H1 (cell line): ENCODE data around the gene ELF4. TPM values are rescaled to one million over a fixed set of nuclear protein-coding genes. Genes with fewer than 3 reads are reported as not detected.

Source experiments
- CTCF ChIA-PET: fragments of 300-600 bp; sonication (Branson Sonifier 250); formaldehyde crosslinking; loops from one replicate; lab custom pipeline; 2021; ENCODE audit not compliant: partially characterized antibody; lab: Charles Lee
- POLR2A ChIA-PET: fragments of 300-600 bp; sonication (Branson Sonifier 250); formaldehyde crosslinking; loops from one replicate; lab custom pipeline; 2021; ENCODE audit warnings: inconsistent platforms; ENCODE audit not compliant: partially characterized antibody; lab: Charles Lee
- DNase-seq, 2 experiments: peaks; one replicate each; pipeline versions ENCODE4 v3.0.0 to v3.0.0-alpha.2; 2010 to 2022; ENCODE audit warnings: low spot score in 2 of 2, low read depth in 1 of 2, mixed read lengths in 1 of 2
- FAIRE-seq: peaks from 2 replicates; lab custom pipeline; 2011; peaks lifted over from hg19 to GRCh38; lab: Jason Lieb, UNC
- H2AFZ ChIP-seq: 2 replicates; pipeline ENCODE4 v1.8.1; 2012; ENCODE audit warnings: low read length, inconsistent platforms
- H2AK5ac ChIP-seq: 2 replicates; pipeline ENCODE4 v1.6.1; 2013; ENCODE audit warnings: low read depth, low read length
- H2BK120ac ChIP-seq: replicated peaks from 2 replicates; pipeline ENCODE3; 2013; ENCODE audit warnings: low read depth, low read length, inconsistent platforms
- H2BK12ac ChIP-seq: 2 replicates; pipeline ENCODE4 v1.6.1; 2013; ENCODE audit warnings: low read depth, low read length
- H2BK15ac ChIP-seq: 2 replicates; pipeline ENCODE4 v1.6.1; 2013; ENCODE audit warnings: low read length
- H2BK20ac ChIP-seq: 2 replicates; pipeline ENCODE4 v1.6.1; 2013; ENCODE audit warnings: low read length
- H2BK5ac ChIP-seq: 2 replicates; pipeline ENCODE4 v1.6.1; 2013; ENCODE audit warnings: low read depth, low read length
- H3K14ac ChIP-seq: 2 replicates; pipeline ENCODE4 v1.6.1; 2013; ENCODE audit warnings: inconsistent platforms; ENCODE audit not compliant: insufficient read length
- H3K18ac ChIP-seq: 2 replicates; pipeline ENCODE4 v1.6.1; 2013; ENCODE audit warnings: low read length; ENCODE audit errors: extremely low read depth
- H3K23ac ChIP-seq: 2 replicates; pipeline ENCODE4 v1.6.1; 2013; ENCODE audit warnings: inconsistent platforms; ENCODE audit not compliant: insufficient read length
- H3K23me2 ChIP-seq: 2 replicates; pipeline ENCODE4 v1.6.1; 2013; ENCODE audit warnings: low read depth, low read length
- H3K27ac ChIP-seq: 2 replicates; pipeline ENCODE4 v1.6.1; 2011; ENCODE audit warnings: low read depth, low read length, inconsistent platforms
- H3K27me3 ChIP-seq, 4 experiments: replicated peaks in 1 of 4; 1 replicate in 1 of 4; 2 replicates in 3 of 4; pipeline versions ENCODE4 v1.6.1 to v1.8.1; 2011 to 2013; ENCODE audit warnings: low read length in 3 of 4, mild to moderate bottlenecking in 3 of 4, inconsistent platforms in 2 of 4, mixed read lengths in 2 of 4, moderate library complexity in 1 of 4; ENCODE audit not compliant: control insufficient read depth in 3 of 4, insufficient read depth in 3 of 4; ENCODE audit errors: extremely low read depth in 1 of 4
- H3K36me3 ChIP-seq, 4 experiments: 2 replicates each; pipeline versions ENCODE4 v1.6.1 to v1.8.1; 2011 to 2013; ENCODE audit warnings: mild to moderate bottlenecking in 4 of 4, low read length in 3 of 4, moderate library complexity in 2 of 4, control low read depth in 1 of 4, inconsistent platforms in 1 of 4; ENCODE audit not compliant: insufficient read depth in 4 of 4, control insufficient read depth in 2 of 4
- H3K4ac ChIP-seq: replicated peaks from 2 replicates; pipeline ENCODE3; 2013; ENCODE audit warnings: low read length, low read depth, mixed read lengths, inconsistent platforms; ENCODE audit not compliant: insufficient read length
- H3K4me1 ChIP-seq, 4 experiments: replicated peaks in 1 of 4; 1 replicate in 1 of 4; 2 replicates in 3 of 4; pipeline versions ENCODE4 v1.6.1 to v1.8.1; 2011 to 2013; ENCODE audit warnings: low read length in 3 of 4, inconsistent platforms in 2 of 4, mixed read lengths in 1 of 4; ENCODE audit not compliant: insufficient read depth in 4 of 4, control insufficient read depth in 3 of 4
- H3K4me2 ChIP-seq, 2 experiments: 2 replicates each; pipeline versions ENCODE4 v1.6.1 to v1.8.1; 2011 to 2013; ENCODE audit warnings: low read depth in 2 of 2, low read length in 2 of 2, control low read depth in 1 of 2, inconsistent platforms in 1 of 2, mild to moderate bottlenecking in 1 of 2; ENCODE audit not compliant: insufficient read depth in 1 of 2
- H3K4me3 ChIP-seq, 4 experiments: fragments of 200-600, 300-600 bp in 1 of 4; sonication (generic), shearing (Covaris generic), sonication (Bioruptor Twin) in 1 of 4; 2 replicates each; pipeline versions ENCODE4 v1.5.1 to v1.8.1; 2011 to 2016; ENCODE audit warnings: low read length in 4 of 4, low read depth in 3 of 4, control low read depth in 2 of 4, inconsistent platforms in 2 of 4, mild to moderate bottlenecking in 2 of 4, mixed read lengths in 1 of 4, moderate library complexity in 1 of 4; ENCODE audit not compliant: insufficient read depth in 2 of 4; ENCODE audit errors: extremely low read depth in 1 of 4
- H3K56ac ChIP-seq: replicated peaks from 2 replicates; pipeline ENCODE3; 2013; ENCODE audit warnings: low read depth, mild to moderate bottlenecking, mixed read lengths, low read length, inconsistent platforms; ENCODE audit not compliant: insufficient read length
- H3K79me1 ChIP-seq: 2 replicates; pipeline ENCODE4 v1.6.1; 2013; ENCODE audit warnings: low read depth, low read length, control low read depth
- H3K79me2 ChIP-seq, 2 experiments: 2 replicates each; pipeline versions ENCODE4 v1.6.1 to v1.8.1; 2012 to 2013; ENCODE audit warnings: low read length in 2 of 2, mild to moderate bottlenecking in 2 of 2, inconsistent platforms in 1 of 2; ENCODE audit not compliant: insufficient read depth in 2 of 2, control insufficient read depth in 1 of 2
- H3K9ac ChIP-seq, 4 experiments: replicated peaks in 1 of 4; 1 replicate in 1 of 4; 2 replicates in 3 of 4; pipeline versions ENCODE4 v1.6.1 to v1.8.1; 2011 to 2013; ENCODE audit warnings: low read depth in 3 of 4, low read length in 3 of 4, control low read depth in 2 of 4, mild to moderate bottlenecking in 2 of 4, moderate library complexity in 2 of 4, inconsistent platforms in 1 of 4; ENCODE audit errors: extremely low read depth in 1 of 4
- H3K9me3 ChIP-seq, 2 experiments: 2 replicates each; pipeline versions ENCODE4 v1.6.1 to v1.8.1; 2012 to 2013; ENCODE audit warnings: mild to moderate bottlenecking in 2 of 2, moderate library complexity in 2 of 2, control low read depth in 1 of 2, inconsistent platforms in 1 of 2, low read depth in 1 of 2, low read length in 1 of 2, mixed read lengths in 1 of 2; ENCODE audit not compliant: insufficient read depth in 2 of 2
- H4K20me1 ChIP-seq, 2 experiments: replicated peaks in 1 of 2; 2 replicates each; pipeline versions ENCODE3 to v1.8.1; 2011 to 2013; ENCODE audit warnings: inconsistent platforms in 2 of 2, low read length in 2 of 2, mild to moderate bottlenecking in 1 of 2; ENCODE audit not compliant: insufficient read depth in 2 of 2, control insufficient read depth in 1 of 2
- H4K5ac ChIP-seq: 2 replicates; pipeline ENCODE4 v1.6.1; 2013; ENCODE audit warnings: low read length, low read depth, mixed read lengths, inconsistent platforms; ENCODE audit not compliant: insufficient read length
- H4K8ac ChIP-seq: 2 replicates; pipeline ENCODE4 v1.8.0; 2013; ENCODE audit warnings: mild to moderate bottlenecking, moderate library complexity, low read length, inconsistent platforms; ENCODE audit not compliant: insufficient read depth; ENCODE audit errors: extremely low read depth
- H4K91ac ChIP-seq: replicated peaks from 2 replicates; pipeline ENCODE3; 2013; ENCODE audit warnings: low read length, mixed read lengths, inconsistent platforms; ENCODE audit not compliant: insufficient read length
- BACH1 ChIP-seq: IDR thresholded peaks from 2 replicates; pipeline ENCODE4 v1.6.1; 2012; ENCODE audit warnings: low read length, improper control_type of control experiment
- CEBPB ChIP-seq: IDR thresholded peaks from 2 replicates; pipeline ENCODE4 v1.6.1; 2012; ENCODE audit warnings: low read depth, low read length
- MAFK ChIP-seq: IDR thresholded peaks from 2 replicates; pipeline ENCODE4 v1.6.1; 2012; ENCODE audit warnings: low read depth, mild to moderate bottlenecking, improper control_type of control experiment, low read length
- WGBS, 2 experiments: shearing (Covaris generic) in 1 of 2; methylation state at CpG; one replicate each; pipeline versions ENCODE4 v1.1.6 to v1.1.7; 2013 to 2015; ENCODE audit warnings: low lambda C conversion rate in 2 of 2, mixed read lengths in 2 of 2, inconsistent platforms in 1 of 2, low coverage in 1 of 2, missing lambda C conversion rate in 1 of 2; ENCODE audit not compliant: insufficient replicate concordance in 2 of 2, insufficient coverage in 1 of 2, insufficient read length in 1 of 2; ENCODE audit errors: extremely low coverage in 1 of 2, missing lambda C conversion rate in 1 of 2; 5-methylcytosine and 5-hydroxymethylcytosine counted together
- polyA plus RNA-seq, 7 experiments: library from polyadenylated mRNA; depleted of rRNA in 3 of 7; stranded (reverse) in 5 of 7; unstranded in 2 of 7; fragments of >200 nt in 5 of 7; fragments of 200-250 nt in 2 of 7; gene quantifications; 1 replicate in 5 of 7; 2 replicates in 1 of 7; 4 replicates in 1 of 7; pipeline versions ENCODE4 v1.2.1 to v1.2.3, GENCODE V29; 2011 to 2013; ENCODE audit warnings: missing spikeins in 2 of 7, mixed read lengths in 2 of 7
- total RNA-seq: library from RNA; stranded (reverse); fragmentation: NEBNext Ultra II Directional; extraction: Animal tissue kit (Norgen Biotek cat#: 25700); gene quantifications from 2 replicates; pipeline ENCODE4 v1.2.1, GENCODE V29; 2021

Gene ELF4
- total and polyA plus RNA-seq, 2 of the 8 experiments (the other 6 are each of a cell fraction or from before 2014, with no cell fraction given) = 1.8 to 2.0 TPM

DNA sequence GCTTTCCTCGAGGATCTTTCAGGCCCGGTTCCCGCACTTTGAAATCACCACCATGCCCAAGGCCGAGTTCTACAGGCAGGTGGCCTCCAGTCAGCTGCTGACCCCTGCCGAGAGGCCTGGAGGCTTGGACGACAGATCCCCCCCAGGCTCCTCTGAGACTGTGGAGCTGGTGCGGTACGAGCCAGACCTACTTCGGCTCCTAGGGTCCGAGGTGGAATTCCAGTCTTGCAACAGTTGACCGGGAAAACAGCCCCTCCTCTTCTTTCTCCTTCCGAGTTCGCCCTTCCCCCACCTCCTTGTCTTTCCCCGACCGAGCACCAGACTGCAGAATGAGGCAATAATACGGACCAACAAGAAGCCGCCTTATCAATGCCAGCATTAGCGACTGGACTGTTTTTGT, 54.4 kb downstream of the ELF4 start:
- Histone ChIP-seq H3K56ac (no peak overlapping the region), H3K79me2 (no peaks in the 10 kb centered on the region), H3K27me3 (peaks cover 2 to 20% (median 14%) of the 10 kb centered on the region in 4 experiments), H2BK12ac (no peak overlapping the region), H2BK20ac (no peak overlapping the region), H4K8ac (no peak overlapping the region), H4K20me1 (no peaks in the 10 kb centered on the region), H4K5ac (no peak overlapping the region), H3K9me3 (no peaks in the 10 kb centered on the region), H3K27ac (no peak overlapping the region), H4K91ac (no peak overlapping the region), H3K79me1 (no peaks in the 10 kb centered on the region), H2AFZ (no peak overlapping the region), H3K18ac (no peak overlapping the region), H3K4me2 (no peak overlapping the region), H3K36me3 (peaks cover 0 to 5% (median 0%) of the 10 kb centered on the region in 4 experiments; a peak in 2 of 8 replicates), H2BK15ac (no peak overlapping the region)
- CTCF ChIA-PET = interaction anchor here (1.3 to 1.8 kb wide), 4 partner anchors 14 to 32 kb away, joined by 3 to 6 read pairs (median 4); no protein-coding TSS in a partner anchor
- DNase-seq (no peak), FAIRE-seq (no peak)
- POLR2A ChIA-PET = no interaction called here
- TF ChIP-seq MAFK (no peak), BACH1 (no peak), CEBPB (peak; percentile 40; the same call in 1 of the 2 replicates)
- TF ChIP-seq, all 59 proteins: peak for 1
- no peak overlapping the region for H3K4ac ChIP-seq
- H2BK120ac ChIP-seq = no peak overlapping the region
- H3K23ac ChIP-seq = no peak overlapping the region
- no peak overlapping the region for H2BK5ac ChIP-seq
- H2AK5ac ChIP-seq = no peak overlapping the region
- H3K23me2 ChIP-seq = no peaks in the 10 kb centered on the region; the same call in 1 of the 2 replicates
- 53% methylated on average over 12 of the region's 18 CpGs; no CpG with 5 or more reads in 1 of the 2 experiments for WGBS, 2 experiments
- H3K4me3 ChIP-seq = no peak overlapping the region
- peaks cover 0 to 12% (median 4%) of the 10 kb centered on the region in 4 experiments; a peak in 6 of 7 replicates for H3K4me1 ChIP-seq
- no peak overlapping the region for H3K14ac ChIP-seq
- no peak overlapping the region for H3K9ac ChIP-seq
